Cardiac muscle cell (in vitro differentiated cells and primary cell): Measurements from ENCODE around the gene ZSCAN10. TPM values are rescaled to one million over a fixed set of nuclear protein-coding genes. Genes with fewer than 3 reads are reported as not detected.

Experiments
- DNase-seq, 2 donors: peaks; one replicate each; pipeline versions ENCODE4 v3.0.0 to v3.0.0-alpha.2; 2010 to 2017; ENCODE audit warnings: low read depth in 1 of 2, low spot score in 1 of 2
- H3K27ac ChIP-seq: fragments of 200-600 bp; sonication (generic); 2 replicates; pipeline ENCODE4 v1.5.1; 2016
- H3K27me3 ChIP-seq: fragments of 200-600 bp; sonication (generic); 2 replicates; pipeline ENCODE4 v1.6.0; 2016; ENCODE audit warnings: control low read depth
- H3K36me3 ChIP-seq: fragments of 200-600 bp; sonication (generic); 2 replicates; pipeline ENCODE4 v1.5.1; 2016; ENCODE audit warnings: control low read depth
- H3K4me1 ChIP-seq: fragments of 200-600 bp; sonication (generic); 2 replicates; pipeline ENCODE4 v1.8.1; 2017; ENCODE audit warnings: low read depth, mild to moderate bottlenecking, mixed run types
- H3K4me3 ChIP-seq: fragments of 200-600 bp; sonication (generic); 2 replicates; pipeline ENCODE4 v1.5.1; 2016; ENCODE audit warnings: mild to moderate bottlenecking
- H3K9me3 ChIP-seq: fragments of 200-600 bp; sonication (generic); 2 replicates; pipeline ENCODE4 v1.5.1; 2017; ENCODE audit warnings: low read depth, mild to moderate bottlenecking, control low read depth
- polyA plus RNA-seq: library from polyadenylated mRNA; unstranded; fragments of >200 nt; fragmentation: Nextera tagmentation; extraction: Ambion mirVana; gene quantifications from 2 replicates; pipeline ENCODE4 v1.2.1, GENCODE V29; 2016
- total RNA-seq: library from RNA; depleted of rRNA; stranded (reverse); fragments of >200 nt; gene quantifications from 2 replicates; pipeline ENCODE4 v1.2.3, GENCODE V29; 2016
- TF ChIP-seq, protein P1 (sequence below): IDR thresholded peaks from 2 replicates; pipeline ENCODE4 v1.5.1; 2012; ENCODE audit warnings: low read depth, mild to moderate bottlenecking, low read length

The ZSCAN10 gene
- total and polyA plus RNA-seq, 2 experiments from 2014 or later = 0.42 TPM; not detected in 1

DNA sequence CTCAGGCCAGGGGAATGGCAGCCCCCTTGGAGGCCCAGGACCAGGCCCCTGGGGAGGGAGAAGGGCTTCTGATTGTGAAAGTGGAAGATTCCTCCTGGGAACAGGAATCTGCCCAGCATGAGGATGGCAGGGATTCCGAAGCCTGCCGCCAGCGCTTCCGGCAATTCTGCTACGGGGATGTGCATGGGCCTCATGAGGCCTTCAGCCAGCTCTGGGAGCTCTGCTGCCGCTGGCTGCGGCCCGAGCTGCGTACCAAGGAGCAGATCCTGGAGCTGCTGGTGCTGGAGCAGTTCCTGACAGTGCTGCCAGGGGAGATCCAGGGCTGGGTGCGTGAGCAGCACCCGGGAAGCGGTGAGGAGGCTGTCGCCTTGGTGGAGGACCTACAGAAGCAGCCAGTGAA, 38.2 kb upstream of the ZSCAN10 start:
- no peak for DNase-seq
- TF ChIP-seq, protein P1, sequence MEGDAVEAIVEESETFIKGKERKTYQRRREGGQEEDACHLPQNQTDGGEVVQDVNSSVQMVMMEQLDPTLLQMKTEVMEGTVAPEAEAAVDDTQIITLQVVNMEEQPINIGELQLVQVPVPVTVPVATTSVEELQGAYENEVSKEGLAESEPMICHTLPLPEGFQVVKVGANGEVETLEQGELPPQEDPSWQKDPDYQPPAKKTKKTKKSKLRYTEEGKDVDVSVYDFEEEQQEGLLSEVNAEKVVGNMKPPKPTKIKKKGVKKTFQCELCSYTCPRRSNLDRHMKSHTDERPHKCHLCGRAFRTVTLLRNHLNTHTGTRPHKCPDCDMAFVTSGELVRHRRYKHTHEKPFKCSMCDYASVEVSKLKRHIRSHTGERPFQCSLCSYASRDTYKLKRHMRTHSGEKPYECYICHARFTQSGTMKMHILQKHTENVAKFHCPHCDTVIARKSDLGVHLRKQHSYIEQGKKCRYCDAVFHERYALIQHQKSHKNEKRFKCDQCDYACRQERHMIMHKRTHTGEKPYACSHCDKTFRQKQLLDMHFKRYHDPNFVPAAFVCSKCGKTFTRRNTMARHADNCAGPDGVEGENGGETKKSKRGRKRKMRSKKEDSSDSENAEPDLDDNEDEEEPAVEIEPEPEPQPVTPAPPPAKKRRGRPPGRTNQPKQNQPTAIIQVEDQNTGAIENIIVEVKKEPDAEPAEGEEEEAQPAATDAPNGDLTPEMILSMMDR = no peak
- no peak overlapping the region for H3K27ac ChIP-seq
- H3K4me3 ChIP-seq = no peak overlapping the region
- no peaks in the 10 kb centered on the region for H3K36me3 ChIP-seq
- no peaks in the 10 kb centered on the region for H3K9me3 ChIP-seq
- H3K4me1 ChIP-seq = peaks cover 2% of the 10 kb centered on the region
- no peaks in the 10 kb centered on the region for H3K27me3 ChIP-seq

DNA sequence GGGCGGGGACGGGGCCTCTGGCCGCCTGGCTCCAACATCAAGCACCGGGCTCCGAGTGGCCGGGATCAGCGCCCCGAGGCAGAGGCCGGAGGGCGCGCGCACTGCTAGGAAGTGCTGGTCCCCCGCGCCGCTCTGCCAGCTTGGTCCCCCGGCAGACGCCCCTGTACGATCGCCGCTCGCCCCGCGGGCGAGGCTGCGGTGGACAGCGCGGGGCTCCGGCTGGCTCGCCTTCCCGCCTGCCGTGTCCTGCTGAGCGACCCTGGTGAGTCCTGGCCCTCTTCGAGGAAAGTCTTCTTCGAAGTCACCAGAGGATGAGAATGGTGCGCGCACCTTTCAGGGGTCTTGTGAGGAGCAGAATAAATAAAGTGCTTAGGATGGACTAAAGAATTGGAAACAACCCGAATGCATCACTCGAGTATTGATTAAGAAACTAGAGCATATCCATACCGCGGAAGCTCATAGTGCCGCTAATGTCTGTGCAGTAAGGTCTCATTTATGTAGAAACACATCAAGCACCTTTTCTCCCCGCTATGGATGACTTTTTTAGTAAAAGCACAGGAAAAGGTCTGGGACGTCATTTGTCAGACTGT, 36.1 kb upstream of the ZSCAN10 start:
- TF ChIP-seq, protein P1 = no peak
- no peak for DNase-seq
- Histone ChIP-seq H3K36me3 (no peaks in the 10 kb centered on the region), H3K4me1 (peaks cover 2% of the 10 kb centered on the region), H3K4me3 (peak overlapping the region; percentile 88), H3K27me3 (no peaks in the 10 kb centered on the region), H3K27ac (peak overlapping the region; percentile 92), H3K9me3 (no peaks in the 10 kb centered on the region)

DNA sequence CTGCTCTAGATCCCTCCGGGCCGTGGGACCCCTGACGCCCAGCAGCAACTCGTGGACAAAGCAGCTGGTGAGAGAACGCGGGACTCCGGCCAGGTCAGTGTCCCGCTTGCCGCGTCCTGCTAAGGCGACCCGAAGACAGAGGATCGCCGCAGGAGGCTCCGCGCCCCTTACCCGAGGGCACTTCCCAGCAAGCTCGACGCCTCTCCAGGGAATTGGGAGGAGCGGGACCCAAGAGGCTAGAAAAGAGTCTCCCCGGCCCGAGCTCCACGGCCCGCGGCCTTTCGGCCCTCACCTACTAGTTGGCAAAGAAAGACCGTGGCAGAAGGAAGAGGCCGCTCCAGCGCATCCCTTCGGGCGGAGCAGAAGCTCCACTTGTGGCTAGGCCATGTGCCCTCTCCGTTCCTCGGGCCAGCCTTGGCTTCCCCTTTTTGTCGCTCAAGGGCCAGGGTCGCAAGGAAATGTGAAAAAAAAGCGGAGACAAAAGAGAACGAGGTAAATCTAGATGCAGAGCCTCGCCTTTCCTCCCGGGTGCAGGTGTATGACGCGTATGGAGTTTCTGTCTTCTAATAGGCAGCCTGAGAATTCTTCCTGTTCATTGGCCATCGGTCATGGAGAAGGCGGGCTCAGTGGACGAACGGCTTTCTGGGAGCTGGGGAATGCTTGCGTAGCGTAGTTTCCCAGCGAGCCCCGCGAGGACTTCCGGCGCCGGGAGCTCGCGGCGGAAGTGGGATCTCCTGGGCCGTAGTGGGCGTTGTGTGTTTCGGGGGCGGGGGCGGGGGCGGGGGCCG, 35.4 kb upstream of the ZSCAN10 start, which contains the start of gene ZNF213:
ZNF213 (plus strand) TSS at position 692 of the 788 bp plus-strand sequence. CDS start 2,252 bp downstream, outside the sequence.
- Histone ChIP-seq H3K9me3 (no peaks in the 10 kb centered on the region), H3K27me3 (no peaks in the 10 kb centered on the region), H3K27ac (peak within 1 kb of the TSS; percentile 93), H3K4me1 (peaks cover 2% of the 10 kb centered on the region), H3K36me3 (no peaks in the 10 kb centered on the region), H3K4me3 (peak within 1 kb of the TSS; percentile 88)
- peak; percentile 98 to 99 for DNase-seq
- TF ChIP-seq, protein P1 = no peak

DNA sequence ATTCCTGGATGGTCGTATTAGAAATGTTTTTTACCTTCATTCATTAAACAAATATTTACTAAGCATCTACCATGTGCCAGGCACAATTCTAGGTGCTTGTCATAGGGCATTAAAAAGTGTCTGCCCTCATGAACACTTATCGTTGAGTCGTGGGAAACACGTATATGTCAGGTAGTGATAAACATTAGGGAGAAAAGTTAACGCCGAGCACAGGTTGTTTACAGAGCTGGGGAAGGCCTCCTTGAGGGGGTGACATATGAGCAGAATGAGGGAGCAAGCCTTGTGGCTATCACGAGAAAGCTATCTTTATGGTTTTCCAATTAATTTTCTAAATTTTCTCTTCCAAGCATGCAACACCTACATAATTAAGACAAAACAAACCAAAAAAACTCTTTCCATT, 34.8 kb upstream of the ZSCAN10 start:
- Histone ChIP-seq H3K36me3 (no peaks in the 10 kb centered on the region), H3K27ac (peak overlapping the region; percentile 93), H3K4me3 (peak overlapping the region; percentile 88), H3K9me3 (no peaks in the 10 kb centered on the region), H3K4me1 (peaks cover 2% of the 10 kb centered on the region), H3K27me3 (no peaks in the 10 kb centered on the region)
- no peak for DNase-seq
- TF ChIP-seq, protein P1 = no peak

DNA sequence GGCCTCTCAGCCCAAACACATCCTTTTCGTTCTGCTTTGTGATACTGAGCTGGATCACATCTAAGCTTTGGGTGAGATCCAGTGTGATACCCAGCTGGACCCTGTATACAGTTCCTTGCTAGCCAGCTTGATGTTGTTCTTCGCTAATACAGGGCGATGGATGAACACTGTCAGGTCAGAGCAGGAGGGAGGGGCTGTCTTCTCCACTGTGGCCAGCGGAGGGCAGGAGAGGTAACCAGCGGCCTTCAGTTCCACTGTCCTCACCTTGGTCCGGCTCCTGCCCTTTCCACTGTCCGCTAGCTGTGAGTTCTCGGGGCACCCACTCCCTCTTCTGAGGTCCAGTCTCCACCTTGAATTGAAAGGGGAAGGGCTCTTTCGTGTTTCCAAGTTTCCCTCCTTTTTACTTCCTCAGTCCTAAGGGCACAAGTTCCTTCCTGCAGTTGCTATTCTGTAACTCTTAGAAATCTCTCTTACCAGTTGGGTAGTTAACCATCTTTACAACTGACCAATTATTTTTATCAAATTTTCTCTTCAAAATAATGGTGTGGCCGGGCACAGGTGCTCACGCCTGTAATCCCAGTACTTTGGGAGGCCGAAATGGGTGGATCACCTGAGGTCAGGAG, 32.8 kb upstream of the ZSCAN10 start:
- Histone ChIP-seq H3K9me3 (no peaks in the 10 kb centered on the region), H3K36me3 (no peaks in the 10 kb centered on the region), H3K27ac (no peak overlapping the region), H3K27me3 (no peaks in the 10 kb centered on the region), H3K4me3 (no peak overlapping the region), H3K4me1 (peaks cover 2% of the 10 kb centered on the region)
- TF ChIP-seq, protein P1 = peak; percentile 62
- DNase-seq = peak; percentile 46 to 62
